GM21390 (cell line): ENCODE data around the gene FOXK2.

Experiments used
- ATAC-seq: cut with Tn5 transposase; IDR thresholded peaks from one replicate; pipeline ENCODE4 v1.9.1; 2021; ENCODE audit not compliant: unreplicated experiment

FOXK2 gene

DNA sequence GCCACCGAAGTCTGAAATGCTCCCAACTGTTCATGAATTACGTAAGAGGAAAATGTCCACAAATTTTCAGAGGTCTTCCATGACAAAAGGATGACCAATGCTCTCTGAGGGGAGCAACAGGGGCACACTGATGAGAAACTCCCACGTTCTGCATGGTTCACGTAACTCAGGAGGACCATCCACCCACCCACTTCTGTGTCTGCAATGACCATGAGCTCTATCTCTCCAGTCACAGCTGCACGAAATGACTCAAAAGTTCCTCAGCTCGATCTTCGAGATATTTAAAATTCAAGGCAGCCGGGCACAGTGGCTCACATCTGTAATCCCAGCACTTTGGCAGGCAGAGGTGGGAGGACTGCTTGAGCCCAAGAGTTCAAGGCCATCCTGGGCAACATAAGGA lies 112.9 kb downstream of the FOXK2 start:
- no peak for ATAC-seq

- no peak for ATAC-seq
These were observed 113.8 kb downstream of the FOXK2 start for GRCh38 chr17:82633343-82633742.

- ATAC-seq, result no peak
These were observed 117.4 kb downstream of the FOXK2 start for GRCh38 chr17:82636626-82637598.

- ATAC-seq, result no peak
These were observed 118.7 kb downstream of the FOXK2 start for GRCh38 chr17:82638183-82638773.

- no peak for ATAC-seq
These were observed 120.1 kb downstream of the FOXK2 start for GRCh38 chr17:82639628-82640027.

- ATAC-seq, result no peak
These were observed 120.5 kb downstream of the FOXK2 start for GRCh38 chr17:82640036-82640435.

GRCh38 chr17:82642022-82642421 lies 122.5 kb downstream of the FOXK2 start:
- no peak for ATAC-seq

DNA sequence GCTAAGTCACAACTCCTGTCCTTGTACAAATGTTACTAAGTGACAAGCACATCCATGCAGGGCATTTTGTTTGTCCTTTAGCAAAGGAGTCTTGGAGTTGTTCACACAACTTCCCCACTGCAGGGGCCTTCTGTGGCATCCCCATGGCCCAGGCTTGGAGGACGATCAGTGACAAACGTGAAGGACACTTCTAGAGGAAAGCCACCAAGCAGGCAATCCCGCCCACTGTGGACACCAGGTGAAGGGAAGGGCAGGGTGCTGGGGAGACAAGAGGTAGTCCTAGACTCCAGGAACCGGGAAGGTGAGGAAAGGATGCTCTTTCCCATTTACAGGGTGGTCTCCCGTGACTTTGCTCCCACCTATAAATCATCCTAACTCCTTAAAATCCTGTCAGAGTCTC lies 124.6 kb downstream of the FOXK2 start:
- ATAC-seq, result no peak

DNA sequence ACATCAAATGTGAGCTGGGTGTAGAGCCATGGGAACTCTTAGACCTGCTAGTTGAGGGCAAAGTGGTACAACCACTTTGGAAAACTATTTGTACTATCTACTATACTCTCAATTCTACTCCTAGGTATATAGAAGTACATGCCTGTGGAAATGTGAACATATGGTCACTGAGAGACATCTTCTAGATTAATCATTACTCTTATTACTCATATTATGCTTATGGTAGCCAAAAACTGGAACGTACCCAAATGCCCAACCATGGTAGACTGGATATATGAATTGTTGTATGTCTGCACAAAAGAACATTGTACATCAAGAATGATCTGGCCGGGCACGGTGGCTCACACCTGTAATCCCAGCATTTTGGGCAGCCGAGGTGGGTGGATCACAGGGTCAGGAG lies 126.0 kb downstream of the FOXK2 start:
- ATAC-seq, result no peak

GRCh38 chr17:82647593-82648164 lies 128.1 kb downstream of the FOXK2 start:
- peak; percentile 28 for ATAC-seq

- ATAC-seq, result peak; percentile 75
These were observed 128.7 kb downstream of the FOXK2 start, which contains the start of gene WDR45B for GRCh38 chr17:82648165-82648668. WDR45B (minus strand) TSS chr17:82648444; CDS start chr17:82648340, 104 bp downstream.

DNA sequence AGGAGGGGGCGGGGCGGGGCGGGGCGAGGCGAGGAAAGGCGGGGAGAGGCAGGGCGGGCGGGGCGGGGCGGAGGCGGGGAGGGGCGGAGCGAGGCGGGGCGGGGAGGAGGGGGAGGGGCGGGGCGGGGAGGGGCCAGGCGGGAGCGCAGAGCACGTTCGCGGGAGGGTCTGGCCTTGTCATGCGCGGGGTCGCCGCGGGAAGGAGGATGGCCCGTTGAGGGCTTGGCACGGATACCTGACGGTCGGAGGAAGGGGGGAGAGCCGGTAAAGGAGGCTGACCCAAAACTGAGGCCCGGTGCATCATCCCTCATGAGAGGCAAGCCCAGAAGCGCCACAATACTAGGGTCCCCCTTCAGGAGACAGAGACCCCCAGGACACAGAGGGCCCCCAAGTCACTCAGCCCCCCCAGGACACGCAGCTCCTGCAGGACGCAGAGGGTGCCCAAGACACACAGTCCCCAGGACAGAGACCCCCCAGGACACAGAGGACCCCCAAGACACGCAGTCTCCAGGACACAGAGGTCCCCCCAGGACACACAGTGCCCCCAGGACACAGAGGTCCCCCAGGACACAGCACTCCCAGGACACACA lies 129.3 kb downstream of the FOXK2 start:
- no peak for ATAC-seq

DNA sequence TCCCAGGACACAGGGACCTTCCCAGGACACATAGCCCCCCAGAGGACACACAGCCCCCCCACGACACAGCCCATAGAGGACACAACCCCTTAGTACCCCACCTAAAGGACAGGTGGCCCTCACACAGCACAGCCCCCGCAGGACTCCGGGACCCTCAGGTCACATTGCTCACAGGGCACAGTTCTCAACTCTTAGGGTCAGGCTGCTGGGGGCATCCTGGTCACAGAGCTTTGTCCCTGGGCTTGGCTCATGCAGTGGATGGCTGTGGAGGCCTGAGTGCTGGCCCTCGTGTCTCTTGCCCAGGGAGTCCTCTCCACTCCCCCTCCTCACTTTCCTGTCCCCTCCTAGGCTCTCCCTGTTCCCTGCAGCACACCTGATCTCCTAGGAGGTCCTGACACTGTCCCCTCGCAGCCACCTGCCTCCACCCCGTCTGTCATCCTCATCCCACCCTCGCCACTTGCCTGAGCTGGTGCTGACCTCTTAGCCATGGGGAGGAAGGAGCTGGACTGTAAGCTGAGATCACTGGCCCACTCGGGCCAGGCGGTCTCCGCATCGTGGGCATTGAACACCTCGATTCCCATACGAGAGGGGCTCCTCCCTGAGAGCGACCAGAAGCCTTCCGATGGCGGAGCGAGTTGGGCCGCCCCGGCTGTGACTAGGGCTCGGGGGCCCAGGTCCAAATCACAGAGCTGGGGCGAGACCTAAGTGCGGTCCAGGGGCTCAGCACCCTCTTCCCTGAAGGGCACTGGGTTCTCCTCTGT lies 130.1 kb downstream of the FOXK2 start:
- ATAC-seq, result no peak

GRCh38 chr17:82650723-82651122 lies 131.2 kb downstream of the FOXK2 start:
- no peak for ATAC-seq

GRCh38 chr17:82653651-82654528 lies 134.4 kb downstream of the FOXK2 start:
- ATAC-seq, result no peak
